ENCODE data around the gene CLOCK.

DNA sequence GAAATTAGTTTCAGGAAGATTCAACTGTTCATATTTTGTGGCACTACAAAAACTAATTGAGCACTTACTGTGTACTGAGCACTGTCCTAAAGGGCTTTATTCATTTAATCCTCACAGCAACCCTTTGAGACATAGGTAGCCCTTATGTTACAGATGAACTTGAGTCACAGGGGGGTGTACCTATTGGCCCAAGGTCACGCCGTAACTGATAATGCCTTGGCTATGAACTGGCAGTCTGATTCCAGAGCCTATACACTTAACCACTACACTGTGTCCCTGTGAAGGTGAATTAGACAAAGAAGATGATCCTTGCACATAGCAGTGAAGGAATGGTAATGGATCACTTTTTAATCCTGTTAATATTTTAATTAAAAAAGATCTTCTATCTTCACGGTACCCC, 138.9 kb downstream of the CLOCK start:
- TF ChIP-seq POLR2AphosphoS5 (IDR thresholded peaks at IDR 0.05; ENCODE audit: low read depth, low read length) (no peak), POLR2A (IDR thresholded peaks at IDR 0.05; ENCODE audit: low read depth, low read length) (no peak)
